Ovary (tissue), 3 donors: ENCODE data around the gene CPPED1.

Experiments used
- POLR2A ChIP-seq: fragments of 450-650 bp; IDR thresholded peaks from one replicate; pipeline ENCODE4 v1.6.1; 2017; ENCODE audit warnings: antibody characterized with exemption, mild to moderate bottlenecking, moderate library complexity
- TF ChIP-seq, protein P1 (sequence below), 3 donors: fragments of 450-650 bp in 2 of 3; fragments of 200-600 bp in 1 of 3; IDR thresholded peaks; one replicate each; pipeline versions ENCODE4 v1.5.1 to v1.8.0; 2016 to 2022; ENCODE audit warnings: antibody characterized with exemption in 3 of 3, mild to moderate bottlenecking in 1 of 3
- donor health status: DM: no; HTN: no; CAD: no.

DNA sequence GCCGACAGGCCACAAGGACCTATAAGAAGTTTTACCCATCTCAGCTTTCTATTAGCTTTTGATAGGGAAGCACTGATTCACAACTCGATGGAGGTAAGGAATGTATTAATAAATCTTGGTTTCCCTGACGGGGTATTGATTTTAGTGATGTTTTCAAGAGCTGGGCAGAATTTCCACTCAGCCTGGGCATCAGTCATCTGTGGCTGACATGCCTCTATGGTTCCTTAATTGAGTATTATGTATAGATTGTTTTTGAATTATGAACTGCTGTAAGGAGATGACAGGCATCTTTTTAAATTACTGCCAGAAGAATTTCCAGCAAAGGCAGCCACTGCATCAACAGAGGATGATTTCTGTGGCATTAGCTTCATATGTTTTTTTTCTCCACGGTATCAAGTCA, 128.6 kb downstream of the CPPED1 start:
- TF ChIP-seq, protein P1, sequence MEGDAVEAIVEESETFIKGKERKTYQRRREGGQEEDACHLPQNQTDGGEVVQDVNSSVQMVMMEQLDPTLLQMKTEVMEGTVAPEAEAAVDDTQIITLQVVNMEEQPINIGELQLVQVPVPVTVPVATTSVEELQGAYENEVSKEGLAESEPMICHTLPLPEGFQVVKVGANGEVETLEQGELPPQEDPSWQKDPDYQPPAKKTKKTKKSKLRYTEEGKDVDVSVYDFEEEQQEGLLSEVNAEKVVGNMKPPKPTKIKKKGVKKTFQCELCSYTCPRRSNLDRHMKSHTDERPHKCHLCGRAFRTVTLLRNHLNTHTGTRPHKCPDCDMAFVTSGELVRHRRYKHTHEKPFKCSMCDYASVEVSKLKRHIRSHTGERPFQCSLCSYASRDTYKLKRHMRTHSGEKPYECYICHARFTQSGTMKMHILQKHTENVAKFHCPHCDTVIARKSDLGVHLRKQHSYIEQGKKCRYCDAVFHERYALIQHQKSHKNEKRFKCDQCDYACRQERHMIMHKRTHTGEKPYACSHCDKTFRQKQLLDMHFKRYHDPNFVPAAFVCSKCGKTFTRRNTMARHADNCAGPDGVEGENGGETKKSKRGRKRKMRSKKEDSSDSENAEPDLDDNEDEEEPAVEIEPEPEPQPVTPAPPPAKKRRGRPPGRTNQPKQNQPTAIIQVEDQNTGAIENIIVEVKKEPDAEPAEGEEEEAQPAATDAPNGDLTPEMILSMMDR (IDR thresholded peaks at IDR 0.05) = no peak
- TF ChIP-seq POLR2A = no peak
